ENCODE measurements around the gene RHBDD3.
A peak's percentile ranks its signal among the peaks of the same experiment; 100 is the strongest.

The RHBDD3 gene

DNA sequence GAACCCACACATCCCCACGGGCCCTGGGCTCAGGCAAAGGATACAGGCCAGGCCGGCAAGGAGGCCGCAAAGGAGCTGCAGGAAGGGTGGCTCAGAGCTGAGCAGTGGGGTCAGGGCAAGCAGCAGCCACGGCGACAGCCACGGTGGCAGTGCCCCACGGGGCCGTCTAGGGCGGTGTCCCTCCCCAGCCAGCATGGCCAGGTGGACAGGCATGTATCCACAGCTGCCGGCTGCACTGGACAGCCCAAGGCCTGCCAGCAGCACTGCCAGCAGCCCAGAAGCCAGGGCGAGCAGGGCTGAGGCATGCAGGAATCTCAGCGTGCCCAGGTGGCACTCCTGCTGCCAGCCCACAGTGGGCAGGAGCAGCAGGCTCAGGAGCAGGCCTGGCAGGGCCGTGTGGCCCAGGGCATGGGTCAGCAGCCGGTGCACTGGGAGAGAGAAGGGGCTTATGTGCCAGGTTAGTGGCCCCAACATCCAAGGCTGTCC, 3.9 kb downstream of the RHBDD3 start:
- TF ChIP-seq FOXA1 (IDR thresholded peaks at IDR 0.05) (no peak), PKNOX1 (IDR thresholded peaks at IDR 0.05) (no peak), ELF4 (IDR thresholded peaks at IDR 0.05) (no peak), BHLHE40 (IDR thresholded peaks at IDR 0.05; ENCODE audit: borderline replicate concordance) (no peak), SUZ12 (IDR thresholded peaks at IDR 0.05) (no peak), FOXM1 (IDR thresholded peaks at IDR 0.05; ENCODE audit: borderline replicate concordance) (no peak), FOXK2 (IDR thresholded peaks at IDR 0.05) (no peak), NFRKB (IDR thresholded peaks at IDR 0.05) (no peak), SP1 (IDR thresholded peaks at IDR 0.05) (no peak), L3MBTL2 (conservative IDR thresholded peaks at IDR 0.05) (no peak), TARDBP (IDR thresholded peaks at IDR 0.05) (no peak), ARNT (IDR thresholded peaks at IDR 0.05) (no peak), CTBP1 (IDR thresholded peaks at IDR 0.05; ENCODE audit: borderline replicate concordance) (no peak), ZNF384 (IDR thresholded peaks at IDR 0.05) (no peak), LEF1 (IDR thresholded peaks at IDR 0.05; ENCODE audit: borderline replicate concordance) (no peak)
- ChIA-PET POLR2A (no interaction called here), CTCF (no interaction called here)
- no peak for DNase-seq (ENCODE audit: extremely low spot score)

GRCh38 chr22:29260601-29261315, 7.0 kb downstream of the RHBDD3 start:
- DNase-seq (ENCODE audit: extremely low spot score) = no peak
- ChIA-PET POLR2A (interaction anchor here (1.0 kb wide), 1 partner anchor 10 kb away, joined by 3 read pairs; no protein-coding TSS in a partner anchor), CTCF (no interaction called here)
- TF ChIP-seq SUZ12 (IDR thresholded peaks at IDR 0.05) (no peak), PKNOX1 (IDR thresholded peaks at IDR 0.05) (no peak), TARDBP (IDR thresholded peaks at IDR 0.05) (no peak), LEF1 (IDR thresholded peaks at IDR 0.05; ENCODE audit: borderline replicate concordance) (no peak), ARNT (IDR thresholded peaks at IDR 0.05) (no peak), CTBP1 (IDR thresholded peaks at IDR 0.05; ENCODE audit: borderline replicate concordance) (no peak), NFRKB (IDR thresholded peaks at IDR 0.05) (no peak), BHLHE40 (IDR thresholded peaks at IDR 0.05; ENCODE audit: borderline replicate concordance) (no peak), L3MBTL2 (conservative IDR thresholded peaks at IDR 0.05) (no peak), FOXA1 (IDR thresholded peaks at IDR 0.05) (no peak), ELF4 (IDR thresholded peaks at IDR 0.05) (no peak), ZNF384 (IDR thresholded peaks at IDR 0.05) (no peak)

DNA sequence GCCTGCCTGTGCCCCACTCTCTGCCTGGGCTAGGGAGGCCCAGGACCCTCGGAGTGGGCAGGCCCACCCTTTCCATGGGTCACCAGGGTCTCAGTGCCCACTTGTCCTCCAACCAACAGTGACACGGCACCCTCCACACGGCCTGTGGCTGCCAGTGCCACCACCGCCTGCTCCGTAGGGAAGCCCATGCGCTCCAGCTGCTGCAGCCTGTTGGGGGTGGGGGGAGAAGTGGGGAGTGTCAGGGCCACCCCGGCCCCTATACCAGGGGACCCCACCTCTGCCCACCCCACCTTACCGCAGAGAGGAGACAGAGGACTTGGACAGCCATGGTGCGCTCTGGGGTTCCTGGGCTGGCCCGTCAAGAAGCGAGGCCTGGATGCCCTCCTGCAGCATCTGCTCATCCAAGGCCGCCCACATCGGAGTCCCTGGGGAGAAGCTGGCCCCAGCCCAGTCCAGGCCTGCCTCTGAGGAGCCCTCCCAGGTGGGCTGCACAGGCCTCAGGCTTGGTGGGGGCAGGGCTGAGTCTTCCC, 7.7 kb downstream of the RHBDD3 start:
- TF ChIP-seq HDGF (IDR thresholded peaks at IDR 0.05; ENCODE audit: borderline replicate concordance) = no peak
- ChIA-PET CTCF (no interaction called here), POLR2A (interaction anchor here (1.0 kb wide), 1 partner anchor 10 kb away, joined by 3 read pairs; no protein-coding TSS in a partner anchor)
- no peak for DNase-seq (ENCODE audit: extremely low spot score)

GRCh38 chr22:29259253-29259899, 8.4 kb downstream of the RHBDD3 start:
- ChIA-PET POLR2A (no interaction called here), CTCF (no interaction called here)
- DNase-seq (ENCODE audit: extremely low spot score) = peak; percentile 65
- TF ChIP-seq L3MBTL2 (conservative IDR thresholded peaks at IDR 0.05) = no peak
- no peak for TF ChIP-seq SP1 (IDR thresholded peaks at IDR 0.05)
- TF ChIP-seq TARDBP (IDR thresholded peaks at IDR 0.05) = no peak
- TF ChIP-seq ARNT (IDR thresholded peaks at IDR 0.05) = no peak
- no peak for TF ChIP-seq LEF1 (IDR thresholded peaks at IDR 0.05; ENCODE audit: borderline replicate concordance)

GRCh38 chr22:29258407-29259252, 9.2 kb downstream of the RHBDD3 start:
- ChIA-PET CTCF (no interaction called here), POLR2A (no interaction called here)
- DNase-seq (ENCODE audit: extremely low spot score) = no peak
- TF ChIP-seq FOXM1 (IDR thresholded peaks at IDR 0.05; ENCODE audit: borderline replicate concordance) (no peak), FOXA1 (IDR thresholded peaks at IDR 0.05) (no peak), SUZ12 (IDR thresholded peaks at IDR 0.05) (no peak), ELF4 (IDR thresholded peaks at IDR 0.05) (no peak), CTBP1 (IDR thresholded peaks at IDR 0.05; ENCODE audit: borderline replicate concordance) (no peak), BHLHE40 (IDR thresholded peaks at IDR 0.05; ENCODE audit: borderline replicate concordance) (no peak), L3MBTL2 (conservative IDR thresholded peaks at IDR 0.05) (no peak), FOXK2 (IDR thresholded peaks at IDR 0.05) (no peak), NFRKB (IDR thresholded peaks at IDR 0.05) (no peak), TARDBP (IDR thresholded peaks at IDR 0.05) (no peak), ZNF384 (IDR thresholded peaks at IDR 0.05) (no peak), PKNOX1 (IDR thresholded peaks at IDR 0.05) (no peak), HDGF (IDR thresholded peaks at IDR 0.05; ENCODE audit: borderline replicate concordance) (no peak), ARNT (IDR thresholded peaks at IDR 0.05) (no peak), SP1 (IDR thresholded peaks at IDR 0.05) (no peak), LEF1 (IDR thresholded peaks at IDR 0.05; ENCODE audit: borderline replicate concordance) (no peak)
